ENCODE measurements around the gene TRPC4AP. TPM values are rescaled to one million over a fixed set of nuclear protein-coding genes. Genes with fewer than 3 reads are reported as not detected.

TRPC4AP gene
- total RNA-seq, 2 donors from 2014 or later, result 65.4 to 76.6 TPM

DNA sequence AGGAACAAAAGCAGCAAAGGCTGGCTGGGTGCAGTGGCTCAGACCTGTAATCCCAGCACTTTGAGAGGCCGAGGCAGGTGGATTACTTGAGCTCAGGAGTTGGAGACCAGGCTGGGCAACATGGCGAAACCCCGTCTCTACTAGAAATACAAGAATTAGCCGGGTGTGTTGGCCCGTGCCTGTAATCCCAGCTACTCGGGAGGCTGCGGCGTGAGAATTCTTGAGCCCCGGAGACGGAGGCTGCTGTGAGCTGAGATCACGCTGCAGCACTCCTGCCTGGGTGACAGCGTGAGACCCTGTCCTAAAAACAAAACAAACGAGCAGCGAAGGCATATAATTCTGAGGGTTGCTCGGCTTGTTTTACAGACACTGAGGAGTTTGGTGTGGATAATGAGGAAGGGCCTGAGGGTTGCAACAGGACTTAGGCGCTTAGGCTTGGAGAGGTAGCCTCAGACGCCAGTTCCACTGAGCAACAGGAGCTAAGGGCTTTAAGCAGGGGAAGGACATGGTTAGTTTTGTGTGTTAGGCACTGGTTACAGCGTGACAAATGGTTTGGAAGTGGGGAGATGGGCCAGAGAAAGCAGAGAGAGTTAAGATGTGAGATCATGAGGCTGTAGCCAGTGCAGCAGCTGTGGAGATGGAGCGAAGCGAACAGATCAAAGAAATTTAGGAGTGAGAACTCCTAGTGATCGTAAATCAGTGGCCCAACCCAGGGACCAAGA, 135.7 kb downstream of the TRPC4AP start:
- DNase-seq (ENCODE audit: low spot score), result no peak
- Histone ChIP-seq H3K27ac (no peak overlapping the region), H3K4me3 (no peak overlapping the region), H3K9me3 (no peaks in the 10 kb centered on the region), H3K4me1 (replicated peaks) (no peaks in the 10 kb centered on the region), H3K36me3 (no peaks in the 10 kb centered on the region), H3K27me3 (replicated peaks; ENCODE audit: insufficient read depth) (no peaks in the 10 kb centered on the region)
- WGBS, result 73% methylated on average over 21 of the region's 21 CpGs
- intact Hi-C loops (cut with DNase I), result loop anchor here (5.0 kb wide), 2 partner anchors 130 to 250 kb away; partner anchors contain the start of gene NCOA6
- TF ChIP-seq POLR2A (IDR thresholded peaks at IDR 0.05), result no peak
- TF ChIP-seq, protein P1, sequence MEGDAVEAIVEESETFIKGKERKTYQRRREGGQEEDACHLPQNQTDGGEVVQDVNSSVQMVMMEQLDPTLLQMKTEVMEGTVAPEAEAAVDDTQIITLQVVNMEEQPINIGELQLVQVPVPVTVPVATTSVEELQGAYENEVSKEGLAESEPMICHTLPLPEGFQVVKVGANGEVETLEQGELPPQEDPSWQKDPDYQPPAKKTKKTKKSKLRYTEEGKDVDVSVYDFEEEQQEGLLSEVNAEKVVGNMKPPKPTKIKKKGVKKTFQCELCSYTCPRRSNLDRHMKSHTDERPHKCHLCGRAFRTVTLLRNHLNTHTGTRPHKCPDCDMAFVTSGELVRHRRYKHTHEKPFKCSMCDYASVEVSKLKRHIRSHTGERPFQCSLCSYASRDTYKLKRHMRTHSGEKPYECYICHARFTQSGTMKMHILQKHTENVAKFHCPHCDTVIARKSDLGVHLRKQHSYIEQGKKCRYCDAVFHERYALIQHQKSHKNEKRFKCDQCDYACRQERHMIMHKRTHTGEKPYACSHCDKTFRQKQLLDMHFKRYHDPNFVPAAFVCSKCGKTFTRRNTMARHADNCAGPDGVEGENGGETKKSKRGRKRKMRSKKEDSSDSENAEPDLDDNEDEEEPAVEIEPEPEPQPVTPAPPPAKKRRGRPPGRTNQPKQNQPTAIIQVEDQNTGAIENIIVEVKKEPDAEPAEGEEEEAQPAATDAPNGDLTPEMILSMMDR (IDR thresholded peaks at IDR 0.05), result no peak
- no peak for TF ChIP-seq POLR2AphosphoS5 (IDR thresholded peaks at IDR 0.05)

DNA sequence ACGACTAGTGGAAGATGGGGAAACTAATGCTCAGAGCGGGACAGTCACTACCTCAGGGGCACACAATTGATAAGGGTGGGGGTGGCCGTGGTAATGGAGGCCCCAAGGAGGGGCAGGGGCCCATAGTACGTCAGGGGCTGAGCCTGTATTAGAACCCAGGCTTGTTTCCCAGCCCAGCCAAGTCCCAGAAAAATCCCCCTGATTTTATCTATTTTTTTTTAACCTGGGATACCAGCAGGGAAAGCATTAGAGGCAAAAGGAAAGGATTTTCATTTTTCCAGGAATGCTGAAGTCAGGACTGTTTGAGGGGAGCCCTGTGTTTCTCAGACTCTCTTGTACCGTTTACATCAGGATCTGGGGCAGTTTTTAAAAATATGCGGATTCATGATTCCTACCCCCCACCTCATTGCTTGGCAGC, 136.6 kb downstream of the TRPC4AP start:
- Histone ChIP-seq H3K27me3 (replicated peaks; ENCODE audit: insufficient read depth) (no peaks in the 10 kb centered on the region), H3K36me3 (no peaks in the 10 kb centered on the region), H3K4me3 (peak overlapping the region; percentile 67 to 68), H3K27ac (peak overlapping the region; percentile 90 to 93), H3K9me3 (no peaks in the 10 kb centered on the region), H3K4me1 (replicated peaks) (no peaks in the 10 kb centered on the region)
- WGBS, result 9% methylated on average over 6 of the region's 6 CpGs
- TF ChIP-seq POLR2A (IDR thresholded peaks at IDR 0.05), result no peak
- no peak for TF ChIP-seq POLR2AphosphoS5 (IDR thresholded peaks at IDR 0.05)
- TF ChIP-seq, protein P1 (IDR thresholded peaks at IDR 0.05), result no peak
- intact Hi-C loops (cut with DNase I), result loop anchor here (5.0 kb wide), 2 partner anchors 129 to 249 kb away; partner anchors contain the start of gene NCOA6
- no peak for DNase-seq (ENCODE audit: low spot score)

DNA sequence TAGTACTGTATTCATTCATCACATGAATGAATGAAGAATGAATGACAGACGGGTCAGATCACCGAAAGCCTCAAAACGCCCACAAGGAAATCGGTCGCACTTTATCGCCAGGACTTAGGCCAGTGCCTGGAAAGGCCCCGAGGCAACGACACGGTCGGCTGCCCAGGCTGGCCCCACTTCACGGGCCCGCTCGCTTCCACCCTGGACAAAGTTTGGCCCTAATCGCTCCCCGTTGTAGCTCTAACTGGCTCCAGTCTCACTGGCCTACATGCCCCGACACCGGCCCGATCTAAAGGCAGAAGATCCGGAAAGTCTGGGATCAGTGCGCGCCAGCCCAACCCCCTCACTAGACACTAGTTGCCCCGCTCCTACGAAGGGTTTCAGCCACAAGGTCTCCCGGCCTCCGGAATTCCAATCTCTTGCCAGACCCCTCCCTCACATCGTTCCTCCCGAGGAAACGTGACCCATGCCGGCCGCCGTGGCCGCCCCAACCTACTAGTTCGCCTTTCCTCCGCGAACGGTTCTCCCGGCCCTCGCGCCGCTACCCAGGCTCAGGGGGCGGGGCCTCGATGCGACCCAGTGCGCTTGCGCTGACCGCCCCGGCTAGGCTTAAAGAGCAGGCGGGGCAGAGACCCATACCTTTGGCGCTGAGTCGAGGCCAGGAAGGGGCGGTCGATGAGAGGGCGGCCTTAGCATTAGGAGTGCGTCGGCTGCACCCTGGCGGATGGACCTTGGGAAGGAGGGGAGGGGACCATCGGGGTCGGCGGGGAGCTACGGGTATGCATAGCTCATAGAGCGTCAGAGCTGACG, 137.2 kb downstream of the TRPC4AP start, which contains the start of the genes GSS and MYH7B:
Gene GSS (minus strand): TSS at position 576 of the 810 bp plus-strand sequence. CDS start 3,954 bp downstream, outside the sequence.
Gene MYH7B (plus strand): TSS at position 638 of the 810 bp plus-strand sequence. CDS start 22,138 bp downstream, outside the sequence.
- under 1% methylated on average over 61 of the region's 62 CpGs for WGBS
- no peaks in the 10 kb centered on the region for H3K9me3 ChIP-seq

DNA sequence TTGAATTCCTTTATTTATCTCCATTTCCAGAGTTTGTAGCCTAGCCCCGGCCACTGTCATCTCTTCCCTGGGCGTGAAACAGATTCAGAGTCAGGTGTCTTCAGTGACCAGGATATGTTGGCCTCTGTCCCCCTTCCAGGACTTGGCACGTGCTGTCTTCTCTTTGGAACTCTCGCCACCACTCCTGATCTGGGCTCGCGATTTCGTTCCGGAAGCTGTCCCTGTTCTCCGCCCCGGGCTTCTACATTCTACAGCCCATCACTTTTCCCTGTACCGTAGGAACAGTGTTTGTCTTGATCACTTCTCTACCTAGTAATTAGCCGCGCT, 137.7 kb downstream of the TRPC4AP start:
- H3K27me3 ChIP-seq (replicated peaks; ENCODE audit: insufficient read depth), result no peaks in the 10 kb centered on the region
- H3K4me1 ChIP-seq (replicated peaks), result no peaks in the 10 kb centered on the region
- intact Hi-C loops (cut with DNase I), result loop anchor here (1.0 to 5.0 kb wide), 3 partner anchors 81 to 248 kb away; partner anchors contain the start of gene NCOA6
- H3K27ac ChIP-seq, result peak overlapping the region; percentile 90 to 93
- H3K9me3 ChIP-seq, result no peaks in the 10 kb centered on the region
- no peaks in the 10 kb centered on the region for H3K36me3 ChIP-seq
- no peak for DNase-seq (ENCODE audit: low spot score)
- H3K4me3 ChIP-seq, result peak overlapping the region; percentile 67 to 68
- 8% methylated on average over 13 of the region's 13 CpGs for WGBS
- TF ChIP-seq POLR2AphosphoS5 (IDR thresholded peaks at IDR 0.05), result no peak
- no peak for TF ChIP-seq POLR2A (IDR thresholded peaks at IDR 0.05)
- TF ChIP-seq, protein P1 (IDR thresholded peaks at IDR 0.05), result no peak

More for the DNA sequence above, 137.2 kb downstream of the TRPC4AP start, which contains the start of the genes GSS and MYH7B:
- Histone ChIP-seq H3K4me3 (peak within 1 kb of the TSS; percentile 67 to 68), H3K27ac (peak within 1 kb of the TSS; percentile 90 to 93), H3K4me1 (replicated peaks) (no peaks in the 10 kb centered on the region), H3K27me3 (replicated peaks; ENCODE audit: insufficient read depth) (no peaks in the 10 kb centered on the region), H3K36me3 (no peaks in the 10 kb centered on the region)
- intact Hi-C loops (cut with DNase I), result loop anchor here (1.0 to 5.0 kb wide), 3 partner anchors 81 to 248 kb away; partner anchors contain the start of gene NCOA6
- peak; percentile 96 for DNase-seq (ENCODE audit: low spot score)
- TF ChIP-seq POLR2AphosphoS5 (IDR thresholded peaks at IDR 0.05) (peak; percentile 98), POLR2A (IDR thresholded peaks at IDR 0.05) (peak; percentile 79)
- TF ChIP-seq, protein P1 (IDR thresholded peaks at IDR 0.05), result peak in 3 of 4 experiments; percentile 54 to 79 (median 72)

All from prostate gland (tissue), 2 donors.